AG09309 (cell line): ENCODE data around the gene CNDP1.
A peak's percentile ranks its signal among the peaks of the same experiment; 100 is the strongest.

Source experiments
- DNase-seq: peaks from one replicate; pipeline ENCODE4 v3.0.0-alpha.2; 2010; ENCODE audit warnings: low read depth
- H3K4me3 ChIP-seq: 2 replicates; pipeline ENCODE4 v1.5.1; 2011; ENCODE audit warnings: mild to moderate bottlenecking, low read depth, low read length, moderate library complexity; ENCODE audit not compliant: control insufficient read depth
- TF ChIP-seq, protein P1 (sequence below): IDR thresholded peaks from 2 replicates; pipeline ENCODE4 v1.5.1; 2011; ENCODE audit warnings: mild to moderate bottlenecking, low read depth, low read length, inconsistent platforms; ENCODE audit not compliant: insufficient read depth, control insufficient read depth; ENCODE audit errors: missing control alignments

CNDP1 gene

DNA sequence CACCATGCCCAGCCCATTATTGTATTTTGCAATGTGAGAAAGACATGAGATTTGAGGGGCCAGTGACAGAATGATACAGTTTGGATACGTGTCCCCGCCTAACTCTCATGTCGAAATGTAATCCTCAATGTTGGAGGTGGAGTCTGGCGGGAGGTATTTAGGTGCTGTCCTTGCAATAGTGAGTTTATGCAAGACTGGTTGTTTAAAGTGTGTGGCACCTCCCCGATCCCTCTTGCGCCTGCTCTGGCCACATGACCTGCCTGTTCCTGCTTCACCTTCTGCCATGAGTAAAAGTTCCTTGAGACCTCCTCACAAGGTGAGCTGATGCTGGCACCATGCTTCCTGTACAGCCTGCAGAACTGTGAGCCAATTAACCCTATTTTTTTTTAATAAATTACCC, 16.6 kb downstream of the CNDP1 start:
- TF ChIP-seq, protein P1, sequence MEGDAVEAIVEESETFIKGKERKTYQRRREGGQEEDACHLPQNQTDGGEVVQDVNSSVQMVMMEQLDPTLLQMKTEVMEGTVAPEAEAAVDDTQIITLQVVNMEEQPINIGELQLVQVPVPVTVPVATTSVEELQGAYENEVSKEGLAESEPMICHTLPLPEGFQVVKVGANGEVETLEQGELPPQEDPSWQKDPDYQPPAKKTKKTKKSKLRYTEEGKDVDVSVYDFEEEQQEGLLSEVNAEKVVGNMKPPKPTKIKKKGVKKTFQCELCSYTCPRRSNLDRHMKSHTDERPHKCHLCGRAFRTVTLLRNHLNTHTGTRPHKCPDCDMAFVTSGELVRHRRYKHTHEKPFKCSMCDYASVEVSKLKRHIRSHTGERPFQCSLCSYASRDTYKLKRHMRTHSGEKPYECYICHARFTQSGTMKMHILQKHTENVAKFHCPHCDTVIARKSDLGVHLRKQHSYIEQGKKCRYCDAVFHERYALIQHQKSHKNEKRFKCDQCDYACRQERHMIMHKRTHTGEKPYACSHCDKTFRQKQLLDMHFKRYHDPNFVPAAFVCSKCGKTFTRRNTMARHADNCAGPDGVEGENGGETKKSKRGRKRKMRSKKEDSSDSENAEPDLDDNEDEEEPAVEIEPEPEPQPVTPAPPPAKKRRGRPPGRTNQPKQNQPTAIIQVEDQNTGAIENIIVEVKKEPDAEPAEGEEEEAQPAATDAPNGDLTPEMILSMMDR, result no peak
- no peak overlapping the region for H3K4me3 ChIP-seq
- DNase-seq, result no peak

DNA sequence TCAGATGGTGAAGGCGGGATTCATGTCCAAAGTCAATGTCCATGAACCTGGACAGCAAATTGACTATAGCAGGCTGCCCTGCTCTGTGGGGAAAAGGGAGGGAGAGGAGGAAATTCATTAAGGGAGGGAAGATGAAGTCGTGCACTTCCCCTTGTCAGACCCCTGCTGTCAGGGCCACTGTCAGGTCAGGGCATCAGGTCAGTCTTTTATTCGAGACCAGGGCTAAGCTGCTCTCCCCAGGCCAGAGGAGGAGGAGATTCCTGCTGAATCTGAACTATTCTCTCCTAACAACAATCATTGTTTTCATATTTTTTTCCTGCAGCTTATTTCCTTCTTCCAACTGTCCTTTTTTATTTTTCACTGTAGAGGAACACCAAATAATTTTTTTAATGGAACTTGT, 17.2 kb downstream of the CNDP1 start:
- no peak overlapping the region for H3K4me3 ChIP-seq
- no peak for DNase-seq
- TF ChIP-seq, protein P1, result no peak

DNA sequence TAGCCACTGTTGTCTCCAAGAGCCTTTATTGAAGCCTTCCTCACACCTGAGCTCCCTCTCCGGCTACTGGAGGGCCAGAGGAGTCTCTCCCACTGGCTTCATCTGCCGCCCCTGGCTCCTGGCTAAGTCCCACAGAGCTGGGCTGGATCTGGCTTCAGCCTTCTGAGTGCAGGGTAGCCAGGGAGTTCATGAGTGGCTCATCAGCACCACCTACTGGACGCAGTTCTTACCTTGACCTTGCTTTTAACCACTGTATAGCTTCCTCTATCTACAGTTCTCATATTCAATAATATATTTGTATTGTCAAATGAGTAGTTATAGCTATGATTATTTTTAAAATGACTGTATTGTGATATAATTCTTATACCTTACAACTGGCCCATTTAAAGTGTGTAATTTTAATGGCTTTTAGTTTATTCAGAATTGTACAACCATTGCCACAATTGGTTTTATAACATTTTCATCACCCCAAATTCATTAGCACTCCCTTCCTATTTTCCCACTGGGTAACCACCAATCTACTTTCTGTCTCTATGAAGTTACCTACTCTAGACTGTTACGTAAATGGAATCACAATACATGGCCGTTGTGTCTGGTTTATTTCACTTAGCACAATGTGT, 17.7 kb downstream of the CNDP1 start:
- TF ChIP-seq, protein P1, result peak; percentile 82
- peak; percentile 49 for DNase-seq
- no peak overlapping the region for H3K4me3 ChIP-seq

DNA sequence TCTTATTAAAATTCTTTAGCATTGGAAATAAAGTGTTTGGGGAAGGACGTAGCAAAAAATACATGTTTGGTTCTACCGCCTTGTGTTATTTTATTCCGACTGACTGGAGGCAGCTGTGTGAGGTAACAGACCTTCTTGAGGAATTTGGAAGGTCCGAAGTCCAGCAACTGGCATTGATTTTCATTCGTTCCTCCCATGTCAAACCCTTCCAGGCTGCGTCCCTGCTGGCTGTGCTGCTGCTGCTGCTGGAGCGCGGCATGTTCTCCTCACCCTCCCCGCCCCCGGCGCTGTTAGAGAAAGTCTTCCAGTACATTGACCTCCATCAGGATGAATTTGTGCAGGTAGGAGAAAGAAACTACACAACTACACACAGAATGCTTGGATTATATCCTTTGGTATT, 21.8 kb downstream of the CNDP1 start:
- TF ChIP-seq, protein P1, result no peak
- no peak for DNase-seq
- no peak overlapping the region for H3K4me3 ChIP-seq

DNA sequence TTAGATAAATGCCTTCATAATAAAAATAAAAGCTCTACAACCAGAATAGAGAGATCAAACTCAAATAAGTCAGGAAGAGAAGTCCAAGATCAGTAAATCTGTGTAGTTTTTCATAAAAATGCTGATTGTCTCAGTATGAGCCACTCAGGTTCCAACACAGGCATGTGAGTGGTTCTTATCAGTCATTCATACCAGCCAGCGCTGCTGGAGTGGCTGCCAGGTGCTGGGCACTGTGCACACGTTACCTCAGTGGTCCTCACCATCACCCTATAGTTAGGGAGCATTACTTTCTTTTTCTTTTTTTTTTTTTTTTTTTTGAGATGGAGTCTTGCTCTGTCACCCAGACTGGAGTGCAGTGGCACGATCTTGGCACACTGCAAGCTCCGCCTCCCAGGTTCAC, 23.8 kb downstream of the CNDP1 start:
- TF ChIP-seq, protein P1, result no peak
- no peak overlapping the region for H3K4me3 ChIP-seq
- DNase-seq, result no peak

DNA sequence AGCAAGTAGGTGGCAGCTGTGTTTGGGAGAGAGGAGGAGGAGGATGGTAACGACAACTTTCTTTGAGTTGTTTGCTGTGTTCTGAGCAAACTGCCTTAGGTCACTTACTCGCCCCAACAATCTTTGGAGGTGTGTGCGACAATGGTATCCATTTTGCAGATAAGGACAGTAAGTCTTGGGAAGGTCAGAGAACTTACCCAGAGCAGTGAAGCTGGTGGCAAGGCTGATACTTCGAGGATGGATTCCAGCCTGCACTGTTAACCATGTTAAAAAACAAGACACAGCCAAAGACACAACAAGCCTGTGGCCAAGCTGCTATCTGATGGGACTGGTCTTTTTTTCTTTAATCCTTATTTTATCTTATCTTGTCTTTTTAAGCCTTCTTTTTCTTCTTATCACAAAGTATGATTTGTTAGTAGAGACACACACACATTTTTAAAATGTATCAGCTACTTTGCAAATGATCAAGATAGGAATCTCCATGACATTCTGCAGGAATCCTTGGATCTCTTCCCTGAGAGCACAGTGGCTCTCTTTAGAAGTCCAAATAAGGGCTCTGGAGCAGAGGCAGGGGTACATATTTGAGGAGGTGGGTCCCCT, 27.9 kb downstream of the CNDP1 start:
- TF ChIP-seq, protein P1, result no peak
- DNase-seq, result no peak
- no peak overlapping the region for H3K4me3 ChIP-seq
